ENCODE results near the gene PSMD9. TPM values are rescaled to one million over a fixed set of nuclear protein-coding genes. Genes with fewer than 3 reads are reported as not detected.
"Not testable (repeated sequence)": the region's sequence is repeated elsewhere in the genome, so short reads cannot be mapped to it uniquely, and the experiment has no call there.

Gene PSMD9
- polyA plus RNA-seq, 1 donor: 55.2 TPM

- H3K9me3 ChIP-seq (ENCODE audit: control insufficient read depth, low read depth, low read length): no peaks in the 10 kb centered on the region
- H3K4me1 ChIP-seq (ENCODE audit: control insufficient read depth, insufficient read depth, low read length): no peaks in the 10 kb centered on the region
- no peak overlapping the region for H3K27ac ChIP-seq (ENCODE audit: low read length)
- DNase-seq: peak in 1 of 2 donors; percentile 48
- H3K4me3 ChIP-seq (ENCODE audit: low read length): no peak overlapping the region
- H3K27me3 ChIP-seq (ENCODE audit: control insufficient read depth, insufficient read depth, low read length): no peaks in the 10 kb centered on the region
- WGBS (ENCODE audit: insufficient coverage, low lambda C conversion rate): no CpG with 5 or more reads among the region's 11 CpGs
- no peaks in the 10 kb centered on the region for H3K36me3 ChIP-seq (ENCODE audit: control insufficient read depth, insufficient read depth, low read length)
These were observed 31.0 kb upstream of the PSMD9 start for GRCh38 chr12:121857322-121858246.

- no CpG with 5 or more reads among the region's 10 CpGs for WGBS (ENCODE audit: insufficient coverage, low lambda C conversion rate)
These were observed 30.3 kb upstream of the PSMD9 start for GRCh38 chr12:121858318-121858661.

DNA sequence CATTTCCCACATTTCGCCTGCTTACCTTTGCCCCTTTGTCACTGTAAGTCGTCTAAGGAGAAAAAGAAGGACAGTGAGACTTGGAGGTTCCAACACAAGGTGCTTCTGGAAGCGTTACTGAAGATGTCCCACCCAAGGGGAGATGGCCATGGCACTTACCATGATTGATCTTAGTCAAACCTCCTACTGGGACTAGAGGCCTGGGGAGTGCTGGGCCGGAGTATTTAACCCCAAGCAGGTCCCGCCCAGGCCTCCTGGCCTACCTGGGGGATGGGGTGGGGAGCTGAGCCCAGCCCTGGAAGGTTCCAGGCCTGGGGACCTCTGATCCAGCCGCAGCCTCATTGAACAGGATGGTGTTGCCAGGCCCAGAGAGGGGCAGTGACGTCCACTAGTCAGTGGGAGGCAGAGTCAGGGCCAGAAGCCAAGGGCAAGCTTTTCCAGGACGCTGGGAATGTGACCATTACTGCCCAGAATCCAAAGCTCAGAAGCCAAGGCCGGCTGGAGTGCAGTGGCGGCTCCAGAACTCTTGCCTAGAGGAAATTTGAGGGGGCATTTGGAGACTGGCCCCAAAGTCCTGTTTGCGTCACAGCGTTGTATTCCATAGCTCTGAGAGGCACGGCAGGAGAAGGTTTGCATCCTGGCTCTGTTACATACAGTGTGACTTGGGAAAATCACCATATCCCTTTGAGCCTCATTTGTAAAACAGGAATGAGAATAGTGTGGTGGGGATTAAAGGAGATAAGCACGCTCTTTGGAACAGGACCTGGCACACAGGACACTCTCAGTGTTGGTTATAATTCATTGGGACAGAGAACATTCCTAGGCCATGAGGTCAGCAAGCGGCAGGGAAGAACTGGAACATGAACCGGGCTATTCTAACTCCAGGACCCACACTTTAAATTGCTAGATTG, 29.7 kb upstream of the PSMD9 start, which contains the start of gene HPD:
TSS of gene HPD (minus strand) at position 198 of the 911 bp plus-strand sequence. CDS start at position 162, 36 bp downstream.
- WGBS (ENCODE audit: insufficient coverage, low lambda C conversion rate): 67% methylated on average over 1 of the region's 16 CpGs
- H3K4me3 ChIP-seq (ENCODE audit: low read length): no peak within 1 kb of the TSS
- no peak within 1 kb of the TSS for H3K27ac ChIP-seq (ENCODE audit: low read length)
- no peaks in the 10 kb centered on the region for H3K9me3 ChIP-seq (ENCODE audit: control insufficient read depth, low read depth, low read length)
- no peaks in the 10 kb centered on the region for H3K27me3 ChIP-seq (ENCODE audit: control insufficient read depth, insufficient read depth, low read length)
- no peaks in the 10 kb centered on the region for H3K36me3 ChIP-seq (ENCODE audit: control insufficient read depth, insufficient read depth, low read length)
- DNase-seq: peak in 1 of 2 donors; percentile 53
- no peaks in the 10 kb centered on the region for H3K4me1 ChIP-seq (ENCODE audit: control insufficient read depth, insufficient read depth, low read length)

More at GRCh38 chr12:121858318-121858661, 30.3 kb upstream of the PSMD9 start:
- Histone ChIP-seq H3K27me3 (ENCODE audit: control insufficient read depth, insufficient read depth, low read length) (no peaks in the 10 kb centered on the region), H3K36me3 (ENCODE audit: control insufficient read depth, insufficient read depth, low read length) (no peaks in the 10 kb centered on the region), H3K9me3 (ENCODE audit: control insufficient read depth, low read depth, low read length) (no peaks in the 10 kb centered on the region), H3K27ac (ENCODE audit: low read length) (no peak overlapping the region), H3K4me3 (ENCODE audit: low read length) (no peak overlapping the region), H3K4me1 (ENCODE audit: control insufficient read depth, insufficient read depth, low read length) (no peaks in the 10 kb centered on the region)
- DNase-seq: no peak

- Histone ChIP-seq H3K27ac (ENCODE audit: low read length) (no peak overlapping the region), H3K36me3 (ENCODE audit: control insufficient read depth, insufficient read depth, low read length) (no peaks in the 10 kb centered on the region)
- no CpG with 5 or more reads among the region's 1 CpG for WGBS (ENCODE audit: insufficient coverage, low lambda C conversion rate)
These were observed 28.3 kb upstream of the PSMD9 start for GRCh38 chr12:121860257-121860656.

DNA sequence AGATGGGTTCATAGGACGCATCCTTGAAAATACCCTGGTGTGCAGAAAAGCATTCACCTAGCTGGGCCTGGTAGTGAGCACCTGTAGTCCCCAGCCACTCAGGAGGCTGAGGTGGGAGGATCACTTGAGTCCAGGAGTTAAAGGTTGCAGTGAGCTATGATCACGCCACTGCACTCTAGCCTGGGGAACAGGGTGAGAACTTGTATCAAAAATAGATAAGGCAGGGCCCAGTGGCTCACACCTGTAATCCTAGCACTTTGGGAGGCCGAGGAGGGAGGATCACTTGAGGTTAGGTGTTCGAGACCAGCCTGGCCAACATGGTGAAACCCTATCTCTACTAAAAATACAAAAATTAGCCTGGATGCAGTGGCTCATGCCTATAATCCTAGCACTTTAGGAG, 27.9 kb upstream of the PSMD9 start:
- not testable (repeated sequence) for H3K36me3 ChIP-seq (ENCODE audit: control insufficient read depth, insufficient read depth, low read length); DNase-seq; H3K9me3 ChIP-seq (ENCODE audit: control insufficient read depth, low read depth, low read length); H3K4me3 ChIP-seq (ENCODE audit: low read length); H3K27me3 ChIP-seq (ENCODE audit: control insufficient read depth, insufficient read depth, low read length); H3K27ac ChIP-seq (ENCODE audit: low read length); H3K4me1 ChIP-seq (ENCODE audit: control insufficient read depth, insufficient read depth, low read length)
- WGBS (ENCODE audit: insufficient coverage, low lambda C conversion rate): no CpG with 5 or more reads among the region's 4 CpGs

More at GRCh38 chr12:121860257-121860656, 28.3 kb upstream of the PSMD9 start:
- Histone ChIP-seq H3K4me3 (ENCODE audit: low read length) (no peak overlapping the region), H3K27me3 (ENCODE audit: control insufficient read depth, insufficient read depth, low read length) (no peaks in the 10 kb centered on the region), H3K4me1 (ENCODE audit: control insufficient read depth, insufficient read depth, low read length) (no peaks in the 10 kb centered on the region), H3K9me3 (ENCODE audit: control insufficient read depth, low read depth, low read length) (no peaks in the 10 kb centered on the region)
- no peak for DNase-seq

DNA sequence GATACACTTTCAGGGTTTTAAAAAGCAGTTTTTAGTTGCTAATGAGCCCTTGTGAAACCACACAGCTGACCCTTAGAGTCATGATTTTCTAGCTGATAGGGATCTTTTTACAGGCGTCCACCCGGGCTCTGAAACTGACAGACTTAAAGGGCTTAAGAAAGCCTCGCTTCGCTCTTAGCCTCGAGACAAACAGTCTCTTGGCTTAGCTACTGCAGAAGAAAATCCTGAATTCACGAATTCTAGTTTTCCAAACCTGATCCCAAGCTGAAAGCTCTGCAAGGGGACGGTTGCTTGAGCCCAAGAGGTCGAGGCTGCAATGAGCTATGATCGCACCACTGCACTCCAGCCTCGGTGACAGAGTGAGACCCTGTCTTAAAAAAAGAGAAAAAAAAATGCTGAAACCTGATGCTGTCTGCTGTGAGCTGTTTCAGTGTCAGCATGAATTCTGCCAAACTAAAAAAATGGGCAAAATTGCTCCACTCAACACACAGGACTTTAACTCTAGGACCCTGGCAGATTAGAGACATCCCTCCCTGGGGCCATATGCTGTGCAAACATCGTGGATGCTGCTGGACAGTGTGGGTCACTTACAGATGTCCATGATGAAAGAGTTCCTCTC, 26.8 kb upstream of the PSMD9 start:
- no peaks in the 10 kb centered on the region for H3K27me3 ChIP-seq (ENCODE audit: control insufficient read depth, insufficient read depth, low read length)
- no peaks in the 10 kb centered on the region for H3K9me3 ChIP-seq (ENCODE audit: control insufficient read depth, low read depth, low read length)
- DNase-seq: no peak
- no peak overlapping the region for H3K27ac ChIP-seq (ENCODE audit: low read length)
- WGBS (ENCODE audit: insufficient coverage, low lambda C conversion rate): no CpG with 5 or more reads among the region's 11 CpGs
- no peaks in the 10 kb centered on the region for H3K36me3 ChIP-seq (ENCODE audit: control insufficient read depth, insufficient read depth, low read length)
- H3K4me1 ChIP-seq (ENCODE audit: control insufficient read depth, insufficient read depth, low read length): no peaks in the 10 kb centered on the region
- H3K4me3 ChIP-seq (ENCODE audit: low read length): no peak overlapping the region

GRCh38 chr12:121866331-121866730, 22.3 kb upstream of the PSMD9 start:
- Histone ChIP-seq H3K36me3 (ENCODE audit: control insufficient read depth, insufficient read depth, low read length) (no peaks in the 10 kb centered on the region), H3K27me3 (ENCODE audit: control insufficient read depth, insufficient read depth, low read length) (no peaks in the 10 kb centered on the region), H3K27ac (ENCODE audit: low read length) (no peak overlapping the region), H3K4me3 (ENCODE audit: low read length) (no peak overlapping the region), H3K9me3 (ENCODE audit: control insufficient read depth, low read depth, low read length) (no peaks in the 10 kb centered on the region), H3K4me1 (ENCODE audit: control insufficient read depth, insufficient read depth, low read length) (no peaks in the 10 kb centered on the region)
- no peak for DNase-seq
- WGBS (ENCODE audit: insufficient coverage, low lambda C conversion rate): 89% methylated on average over 4 of the region's 4 CpGs

DNA sequence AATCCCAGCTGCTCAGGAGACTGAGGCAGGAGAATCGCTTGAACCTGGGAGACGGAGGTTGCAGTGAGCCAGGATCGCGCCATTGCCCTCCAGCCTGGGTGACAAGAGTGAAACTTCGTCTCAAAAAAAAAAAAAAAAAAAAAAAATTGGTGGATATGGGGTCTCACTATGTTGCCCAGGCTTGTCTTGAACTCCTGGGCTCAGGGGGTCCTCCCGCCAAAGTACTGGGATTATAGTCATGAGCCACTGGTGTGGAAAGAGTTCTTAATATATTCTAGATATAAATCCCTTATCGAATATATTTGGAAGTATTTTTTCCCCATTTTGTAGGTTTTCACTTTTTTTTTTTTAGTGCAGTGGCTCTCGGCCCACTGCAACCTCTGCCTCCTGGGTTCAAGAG, 19.4 kb upstream of the PSMD9 start:
- not testable (repeated sequence) for H3K27me3 ChIP-seq (ENCODE audit: control insufficient read depth, insufficient read depth, low read length); H3K36me3 ChIP-seq (ENCODE audit: control insufficient read depth, insufficient read depth, low read length); H3K27ac ChIP-seq (ENCODE audit: low read length); H3K9me3 ChIP-seq (ENCODE audit: control insufficient read depth, low read depth, low read length); H3K4me3 ChIP-seq (ENCODE audit: low read length); H3K4me1 ChIP-seq (ENCODE audit: control insufficient read depth, insufficient read depth, low read length); DNase-seq
- 100% methylated on average over 1 of the region's 8 CpGs for WGBS (ENCODE audit: insufficient coverage, low lambda C conversion rate)

- Histone ChIP-seq H3K4me1 (ENCODE audit: control insufficient read depth, insufficient read depth, low read length) (no peaks in the 10 kb centered on the region), H3K9me3 (ENCODE audit: control insufficient read depth, low read depth, low read length) (no peaks in the 10 kb centered on the region), H3K36me3 (ENCODE audit: control insufficient read depth, insufficient read depth, low read length) (no peaks in the 10 kb centered on the region), H3K4me3 (ENCODE audit: low read length) (no peak overlapping the region), H3K27ac (ENCODE audit: low read length) (no peak overlapping the region), H3K27me3 (ENCODE audit: control insufficient read depth, insufficient read depth, low read length) (no peaks in the 10 kb centered on the region)
- no peak for DNase-seq
- no CpG with 5 or more reads among the region's 3 CpGs for WGBS (ENCODE audit: insufficient coverage, low lambda C conversion rate)
These were observed 17.1 kb upstream of the PSMD9 start for GRCh38 chr12:121871467-121871866.

All from large intestine (tissue), 3 donors.